Ishikawa (cell line): Measurements from ENCODE around the gene SKP1.

Experiments
- CEBPB ChIP-seq: IDR thresholded peaks from 2 replicates; pipeline ENCODE4 v1.6.1; 2012
- CREB1 ChIP-seq: IDR thresholded peaks from 2 replicates; pipeline ENCODE4 v1.6.1; 2012; ENCODE audit warnings: low read depth
- EGR1 ChIP-seq: IDR thresholded peaks from 2 replicates; pipeline ENCODE4 v1.6.1; 2012
- EP300 ChIP-seq: IDR thresholded peaks from 2 replicates; pipeline ENCODE4 v1.6.1; 2012; ENCODE audit warnings: borderline replicate concordance
- FOXM1 ChIP-seq: IDR thresholded peaks from 2 replicates; pipeline ENCODE4 v1.6.1; 2012; ENCODE audit warnings: low read depth, borderline replicate concordance
- MAX ChIP-seq: IDR thresholded peaks from 2 replicates; pipeline ENCODE4 v1.6.1; 2012
- NFIC ChIP-seq: IDR thresholded peaks from 2 replicates; pipeline ENCODE4 v1.6.1; 2012
- RAD21 ChIP-seq: IDR thresholded peaks from 2 replicates; pipeline ENCODE4 v1.6.1; 2012; ENCODE audit warnings: low read depth
- REST ChIP-seq: IDR thresholded peaks from 2 replicates; pipeline ENCODE4 v1.6.1; 2012; ENCODE audit warnings: low read depth, mild to moderate bottlenecking
- TAF1 ChIP-seq: IDR thresholded peaks from 2 replicates; pipeline ENCODE4 v1.6.1; 2012; ENCODE audit warnings: low read depth, mild to moderate bottlenecking
- TCF12 ChIP-seq: IDR thresholded peaks from 2 replicates; pipeline ENCODE4 v1.6.1; 2012; ENCODE audit warnings: low read depth
- TEAD4 ChIP-seq: IDR thresholded peaks from 2 replicates; pipeline ENCODE4 v1.6.1; 2012
- USF1 ChIP-seq: IDR thresholded peaks from 2 replicates; pipeline ENCODE4 v1.6.1; 2012
- YY1 ChIP-seq: IDR thresholded peaks from 2 replicates; pipeline ENCODE4 v1.6.1; 2012; ENCODE audit warnings: low read depth
- ZBTB7A ChIP-seq: IDR thresholded peaks from 2 replicates; pipeline ENCODE4 v1.6.1; 2012; ENCODE audit warnings: low read depth

The SKP1 gene

GRCh38 chr5:134127376-134127861 lies 49.3 kb downstream of the SKP1 start:
- TF ChIP-seq TAF1: no peak
- TF ChIP-seq EP300: no peak
- TF ChIP-seq RAD21: no peak
- TF ChIP-seq FOXM1: no peak
- TF ChIP-seq YY1: no peak
- TF ChIP-seq NFIC: no peak
- no peak for TF ChIP-seq TCF12
- no peak for TF ChIP-seq TEAD4
- TF ChIP-seq MAX: no peak
- TF ChIP-seq REST: no peak
- no peak for TF ChIP-seq ZBTB7A
- no peak for TF ChIP-seq CEBPB
- no peak for TF ChIP-seq USF1
- TF ChIP-seq CREB1: no peak

GRCh38 chr5:134125039-134126015 lies 51.4 kb downstream of the SKP1 start:
- 0 out of 2 replicates have a peak, but pooled peaks have one; percentile 43 for TF ChIP-seq ZBTB7A
- no peak for TF ChIP-seq CEBPB

- TF ChIP-seq MAX (no peak), FOXM1 (no peak), NFIC (no peak), EP300 (no peak), YY1 (no peak), USF1 (no peak), EGR1 (no peak), TCF12 (no peak), ZBTB7A (no peak), CEBPB (no peak), TAF1 (no peak), RAD21 (no peak), REST (no peak), CREB1 (no peak), TEAD4 (no peak)
Observed at GRCh38 chr5:134124289-134125038, 52.3 kb downstream of the SKP1 start.

GRCh38 chr5:134123360-134123759 lies 53.4 kb downstream of the SKP1 start:
- TF ChIP-seq EP300 (no peak), TEAD4 (no peak), EGR1 (no peak), USF1 (no peak), FOXM1 (no peak), TCF12 (no peak), CREB1 (no peak), NFIC (no peak)

GRCh38 chr5:134122530-134122929 lies 54.2 kb downstream of the SKP1 start:
- TF ChIP-seq MAX (no peak), FOXM1 (no peak), CEBPB (no peak), TAF1 (no peak), TEAD4 (no peak), REST (no peak), EP300 (no peak), YY1 (no peak), NFIC (no peak), EGR1 (no peak), CREB1 (no peak), USF1 (no peak), RAD21 (no peak), TCF12 (no peak)
